ENCODE data around the gene IMMP2L.

GRCh38 chr7:111485701-111486380 is 76.5 kb downstream of the IMMP2L start:
- TF ChIP-seq EP300 (IDR thresholded peaks at IDR 0.05) (no peak), REST (IDR thresholded peaks at IDR 0.05) (no peak), SREBF2 (IDR thresholded peaks at IDR 0.05) (no peak), KDM5A (IDR thresholded peaks at IDR 0.05) (no peak), FOSB (CRISPR knock-in tag; IDR thresholded peaks at IDR 0.05) (no peak)
- TF ChIP-seq, protein P1, sequence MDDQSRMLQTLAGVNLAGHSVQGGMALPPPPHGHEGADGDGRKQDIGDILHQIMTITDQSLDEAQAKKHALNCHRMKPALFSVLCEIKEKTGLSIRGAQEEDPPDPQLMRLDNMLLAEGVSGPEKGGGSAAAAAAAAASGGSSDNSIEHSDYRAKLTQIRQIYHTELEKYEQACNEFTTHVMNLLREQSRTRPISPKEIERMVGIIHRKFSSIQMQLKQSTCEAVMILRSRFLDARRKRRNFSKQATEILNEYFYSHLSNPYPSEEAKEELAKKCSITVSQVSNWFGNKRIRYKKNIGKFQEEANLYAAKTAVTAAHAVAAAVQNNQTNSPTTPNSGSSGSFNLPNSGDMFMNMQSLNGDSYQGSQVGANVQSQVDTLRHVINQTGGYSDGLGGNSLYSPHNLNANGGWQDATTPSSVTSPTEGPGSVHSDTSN (IDR thresholded peaks at IDR 0.05): no peak

Measured in A549 (cell line).